ENCODE measurements around the gene SPTSSA.
"Not testable (repeated sequence)": the region's sequence is repeated elsewhere in the genome, so short reads cannot be mapped to it uniquely, and the experiment has no call there.

DNA sequence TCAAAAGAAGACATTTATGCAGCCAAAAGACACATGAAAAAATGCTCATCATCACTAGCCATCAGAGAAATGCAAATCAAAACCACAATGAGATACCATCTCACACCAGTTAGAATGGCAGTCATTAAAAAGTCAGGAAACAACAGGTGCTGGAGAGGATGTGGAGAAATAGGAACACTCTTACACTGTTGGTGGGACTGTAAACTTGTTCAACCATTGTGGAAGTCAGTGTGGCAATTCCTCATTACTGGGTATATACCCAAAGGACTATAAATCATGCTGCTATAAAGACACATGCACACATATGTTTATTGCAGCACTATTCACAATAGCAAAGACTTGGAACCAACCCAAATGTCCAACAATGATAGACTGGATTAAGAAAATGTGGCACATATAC, 76.2 kb downstream of the SPTSSA start:
- TF ChIP-seq, protein P1, sequence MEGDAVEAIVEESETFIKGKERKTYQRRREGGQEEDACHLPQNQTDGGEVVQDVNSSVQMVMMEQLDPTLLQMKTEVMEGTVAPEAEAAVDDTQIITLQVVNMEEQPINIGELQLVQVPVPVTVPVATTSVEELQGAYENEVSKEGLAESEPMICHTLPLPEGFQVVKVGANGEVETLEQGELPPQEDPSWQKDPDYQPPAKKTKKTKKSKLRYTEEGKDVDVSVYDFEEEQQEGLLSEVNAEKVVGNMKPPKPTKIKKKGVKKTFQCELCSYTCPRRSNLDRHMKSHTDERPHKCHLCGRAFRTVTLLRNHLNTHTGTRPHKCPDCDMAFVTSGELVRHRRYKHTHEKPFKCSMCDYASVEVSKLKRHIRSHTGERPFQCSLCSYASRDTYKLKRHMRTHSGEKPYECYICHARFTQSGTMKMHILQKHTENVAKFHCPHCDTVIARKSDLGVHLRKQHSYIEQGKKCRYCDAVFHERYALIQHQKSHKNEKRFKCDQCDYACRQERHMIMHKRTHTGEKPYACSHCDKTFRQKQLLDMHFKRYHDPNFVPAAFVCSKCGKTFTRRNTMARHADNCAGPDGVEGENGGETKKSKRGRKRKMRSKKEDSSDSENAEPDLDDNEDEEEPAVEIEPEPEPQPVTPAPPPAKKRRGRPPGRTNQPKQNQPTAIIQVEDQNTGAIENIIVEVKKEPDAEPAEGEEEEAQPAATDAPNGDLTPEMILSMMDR (IDR thresholded peaks at IDR 0.05), result not testable (repeated sequence)
- TF ChIP-seq POLR2A (IDR thresholded peaks at IDR 0.05), result not testable (repeated sequence)
